ENCODE results near the gene SLC16A5. TPM values are rescaled to one million over a fixed set of nuclear protein-coding genes. Genes with fewer than 3 reads are reported as not detected.
"Not testable (repeated sequence)": the region's sequence is repeated elsewhere in the genome, so short reads cannot be mapped to it uniquely, and the experiment has no call there.

SLC16A5 gene, protein sequence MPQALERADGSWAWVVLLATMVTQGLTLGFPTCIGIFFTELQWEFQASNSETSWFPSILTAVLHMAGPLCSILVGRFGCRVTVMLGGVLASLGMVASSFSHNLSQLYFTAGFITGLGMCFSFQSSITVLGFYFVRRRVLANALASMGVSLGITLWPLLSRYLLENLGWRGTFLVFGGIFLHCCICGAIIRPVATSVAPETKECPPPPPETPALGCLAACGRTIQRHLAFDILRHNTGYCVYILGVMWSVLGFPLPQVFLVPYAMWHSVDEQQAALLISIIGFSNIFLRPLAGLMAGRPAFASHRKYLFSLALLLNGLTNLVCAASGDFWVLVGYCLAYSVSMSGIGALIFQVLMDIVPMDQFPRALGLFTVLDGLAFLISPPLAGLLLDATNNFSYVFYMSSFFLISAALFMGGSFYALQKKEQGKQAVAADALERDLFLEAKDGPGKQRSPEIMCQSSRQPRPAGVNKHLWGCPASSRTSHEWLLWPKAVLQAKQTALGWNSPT
- 0.12 and 0.33 TPM in 2 replicates for total RNA-seq (2014; rRNA removed; shearing (Covaris generic); ENCODE audit: low replicate concordance)

- DNase-seq = peak; percentile 93
- Histone ChIP-seq H3K27me3 (no peaks in the 10 kb centered on the region), H3K36me3 (no peaks in the 10 kb centered on the region), H3K9me3 (no peaks in the 10 kb centered on the region), H3K4me3 (peak within 1 kb of the TSS; percentile 46)
Measured at GRCh38 chr17:75087558-75088453, at the start of gene SLC16A5. Gene SLC16A5, plus strand, starts transcription at chr17:75087954. Its CDS starts 5,683 bp downstream, at chr17:75093637.

DNA sequence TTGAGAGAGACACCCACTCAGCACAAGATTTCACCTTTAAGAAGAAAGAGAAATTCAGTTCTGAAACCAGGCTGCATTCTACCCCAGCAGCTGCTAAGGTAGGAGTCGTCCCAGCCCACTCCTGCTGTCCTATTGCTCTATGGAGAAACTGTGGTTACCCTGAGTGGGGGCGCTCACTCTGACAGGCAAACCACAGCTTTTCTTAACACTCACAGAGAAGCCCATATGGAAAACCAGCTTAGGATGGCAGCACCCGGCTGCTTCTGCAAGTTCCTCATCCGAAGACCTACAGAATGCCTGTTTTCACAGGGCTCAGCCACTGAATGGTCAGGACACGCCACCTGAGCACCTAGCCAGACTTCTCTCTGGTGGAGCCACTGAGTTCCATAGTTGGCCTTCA is 48.5 kb upstream of the SLC16A5 start:
- H3K36me3 ChIP-seq = peaks cover 32% of the 10 kb centered on the region
- DNase-seq = no peak
- no peak overlapping the region for H3K4me3 ChIP-seq
- H3K9me3 ChIP-seq = no peaks in the 10 kb centered on the region
- H3K27me3 ChIP-seq = no peaks in the 10 kb centered on the region

- DNase-seq = no peak
- Histone ChIP-seq H3K27me3 (no peaks in the 10 kb centered on the region), H3K36me3 (peaks cover 32% of the 10 kb centered on the region), H3K9me3 (no peaks in the 10 kb centered on the region), H3K4me3 (no peak overlapping the region)
Measured at GRCh38 chr17:75041656-75042280, 46.0 kb upstream of the SLC16A5 start.

DNA sequence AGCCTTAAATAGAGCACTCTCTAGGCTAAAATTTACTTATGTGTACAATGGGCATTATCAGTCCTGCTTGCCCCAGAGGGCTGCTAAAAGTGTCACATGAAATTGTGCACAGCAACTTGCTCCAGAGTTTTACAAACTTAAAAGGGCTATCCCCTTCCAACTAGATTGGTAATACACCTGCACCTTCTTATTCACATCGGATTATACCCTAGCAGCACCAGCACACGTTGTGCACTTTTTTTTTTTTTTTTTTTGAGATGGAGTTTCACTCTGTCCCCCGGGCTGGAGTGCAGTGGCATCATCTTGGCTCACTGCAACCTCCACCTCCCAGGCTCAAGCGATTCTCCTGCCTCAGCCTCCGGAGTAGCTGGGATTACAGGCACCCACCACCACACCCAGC is 44.0 kb upstream of the SLC16A5 start:
- H3K36me3 ChIP-seq = peaks cover 28% of the 10 kb centered on the region
- H3K27me3 ChIP-seq, H3K9me3 ChIP-seq, H3K4me3 ChIP-seq, DNase-seq: not testable (repeated sequence)

DNA sequence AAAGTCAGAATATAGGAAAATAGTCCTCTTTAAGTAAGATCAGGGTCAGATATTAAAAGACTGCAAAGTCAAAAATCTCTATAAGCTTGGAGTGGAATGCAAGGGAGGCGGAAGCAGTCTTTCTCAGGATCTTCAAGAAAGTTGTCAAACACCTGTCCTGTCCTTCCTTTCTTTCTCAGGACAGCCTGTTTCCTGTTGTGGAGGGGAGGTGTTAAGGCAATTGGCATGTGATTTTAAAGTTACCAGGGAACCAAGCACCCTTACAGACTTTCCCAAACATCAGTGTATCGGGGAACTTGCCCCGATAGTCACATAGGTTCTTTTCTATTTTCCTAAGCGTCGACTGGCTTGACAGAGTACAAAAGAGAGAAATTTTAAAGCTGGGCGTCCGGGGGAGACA is 43.0 kb upstream of the SLC16A5 start:
- H3K36me3 ChIP-seq = peaks cover 26% of the 10 kb centered on the region
- H3K4me3 ChIP-seq = no peak overlapping the region
- no peak for DNase-seq
- no peaks in the 10 kb centered on the region for H3K9me3 ChIP-seq
- no peaks in the 10 kb centered on the region for H3K27me3 ChIP-seq

GRCh38 chr17:75045946-75046406 is 41.8 kb upstream of the SLC16A5 start:
- peak overlapping the region; percentile 96 for H3K4me3 ChIP-seq
- not testable (repeated sequence) for DNase-seq, H3K9me3 ChIP-seq, H3K27me3 ChIP-seq
- peaks cover 24% of the 10 kb centered on the region for H3K36me3 ChIP-seq

GRCh38 chr17:75046407-75047289 is 41.1 kb upstream of the SLC16A5 start, which contains the start of the genes ATP5PD and KCTD2:
Gene ATP5PD, minus strand, starts transcription at chr17:75046969. Its CDS starts 4,319 bp downstream, at chr17:75042650.
Gene KCTD2, plus strand, starts transcription at chr17:75047225. Its CDS starts 26 bp downstream, at chr17:75047251.
- DNase-seq = peak; percentile 97
- peaks cover 25% of the 10 kb centered on the region for H3K36me3 ChIP-seq
- H3K9me3 ChIP-seq = no peaks in the 10 kb centered on the region
- H3K27me3 ChIP-seq = no peaks in the 10 kb centered on the region
- H3K4me3 ChIP-seq = peak within 1 kb of the TSS; percentile 96

GRCh38 chr17:75047398-75048098 is 40.2 kb upstream of the SLC16A5 start:
- H3K4me3 ChIP-seq = peak overlapping the region; percentile 96
- no peaks in the 10 kb centered on the region for H3K9me3 ChIP-seq
- DNase-seq = peak; percentile 28
- H3K36me3 ChIP-seq = peaks cover 26% of the 10 kb centered on the region
- no peaks in the 10 kb centered on the region for H3K27me3 ChIP-seq

- DNase-seq = peak; percentile 92
- Histone ChIP-seq H3K36me3 (peaks cover 35% of the 10 kb centered on the region), H3K27me3 (no peaks in the 10 kb centered on the region), H3K4me3 (peak overlapping the region; percentile 96), H3K9me3 (no peaks in the 10 kb centered on the region)
Measured at GRCh38 chr17:75048249-75048878, 39.4 kb upstream of the SLC16A5 start.

GRCh38 chr17:75049057-75049456 is 38.7 kb upstream of the SLC16A5 start:
- Histone ChIP-seq H3K9me3 (no peaks in the 10 kb centered on the region), H3K27me3 (no peaks in the 10 kb centered on the region), H3K36me3 (peaks cover 39% of the 10 kb centered on the region), H3K4me3 (no peak overlapping the region; the same call in 1 of the 2 replicates)
- DNase-seq = no peak

DNA sequence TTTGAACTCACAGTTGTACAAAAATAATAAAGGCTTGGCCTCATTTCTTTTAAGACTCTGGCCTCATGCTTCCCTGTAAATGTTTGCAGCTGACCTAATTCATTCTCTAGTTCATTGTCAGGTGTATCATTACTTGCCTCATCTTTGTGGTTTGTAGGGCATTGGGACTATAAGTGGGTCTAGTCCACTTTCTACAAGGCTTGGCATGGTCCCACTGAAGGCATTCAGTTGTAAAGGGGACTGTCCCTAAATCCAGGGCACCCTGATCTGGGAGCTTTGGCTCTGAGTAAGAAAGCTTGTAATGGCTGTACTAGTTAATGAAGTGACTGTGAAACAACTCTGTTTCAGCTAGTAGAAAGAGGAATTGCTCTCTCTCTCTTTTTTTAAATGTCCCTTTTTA is 38.0 kb upstream of the SLC16A5 start:
- DNase-seq = no peak
- H3K27me3 ChIP-seq = no peaks in the 10 kb centered on the region
- H3K36me3 ChIP-seq = peaks cover 44% of the 10 kb centered on the region
- H3K9me3 ChIP-seq = no peaks in the 10 kb centered on the region
- no peak overlapping the region for H3K4me3 ChIP-seq

GRCh38 chr17:75051941-75052340 is 35.8 kb upstream of the SLC16A5 start:
- Histone ChIP-seq H3K9me3 (no peaks in the 10 kb centered on the region), H3K36me3 (peaks cover 52% of the 10 kb centered on the region), H3K27me3 (no peaks in the 10 kb centered on the region), H3K4me3 (no peak overlapping the region)
- DNase-seq = no peak

GRCh38 chr17:75059369-75060345 is 28.1 kb upstream of the SLC16A5 start:
- H3K4me3 ChIP-seq = no peak overlapping the region
- H3K9me3 ChIP-seq = no peaks in the 10 kb centered on the region
- H3K27me3 ChIP-seq = no peaks in the 10 kb centered on the region
- H3K36me3 ChIP-seq = peaks cover 55% of the 10 kb centered on the region
- no peak for DNase-seq

Measured in MG63 (cell line).